IPS DF 6.9 (cell line): Measurements from ENCODE around the gene TUBGCP3.

Source experiments
- DNase-seq: peaks from one replicate; pipeline ENCODE4 v3.0.0-alpha.2; 2013; ENCODE audit warnings: low read depth, low spot score
- H3K27ac ChIP-seq: one replicate; pipeline ENCODE4 v1.5.1; 2013; ENCODE audit warnings: low read length, control low read depth
- H3K27me3 ChIP-seq: 2 replicates; pipeline ENCODE4 v1.6.1; 2013; ENCODE audit warnings: mild to moderate bottlenecking, low read length; ENCODE audit not compliant: control insufficient read depth, insufficient read depth
- H3K36me3 ChIP-seq: 2 replicates; pipeline ENCODE4 v1.6.1; 2013; ENCODE audit warnings: low read length; ENCODE audit not compliant: control insufficient read depth, insufficient read depth
- H3K4me1 ChIP-seq: 2 replicates; pipeline ENCODE4 v1.6.1; 2013; ENCODE audit warnings: low read length; ENCODE audit not compliant: control insufficient read depth, insufficient read depth
- H3K4me3 ChIP-seq: 2 replicates; pipeline ENCODE4 v1.5.1; 2013; ENCODE audit warnings: mild to moderate bottlenecking, low read length
- H3K9me3 ChIP-seq: 2 replicates; pipeline ENCODE4 v1.6.1; 2013; ENCODE audit warnings: low read length, inconsistent platforms; ENCODE audit not compliant: control insufficient read depth, insufficient read depth
- WGBS: extraction: QIAGEN DNeasy Blood & Tissue Kit; methylation state at CpG from one replicate; pipeline ENCODE4 v1.1.7; 2013; ENCODE audit warnings: mixed read lengths, missing lambda C conversion rate; ENCODE audit not compliant: insufficient read length, insufficient coverage; 5-methylcytosine and 5-hydroxymethylcytosine counted together

Gene TUBGCP3

GRCh38 chr13:112530861-112531260 is 57.1 kb downstream of the TUBGCP3 start:
- H3K4me1 ChIP-seq = no peaks in the 10 kb centered on the region
- no peak overlapping the region for H3K4me3 ChIP-seq
- H3K9me3 ChIP-seq = no peaks in the 10 kb centered on the region
- no peak for DNase-seq
- no CpG with 5 or more reads among the region's 2 CpGs for WGBS
- no peaks in the 10 kb centered on the region; the same call in 1 of the 2 replicates for H3K36me3 ChIP-seq
- H3K27ac ChIP-seq = no peak overlapping the region
- no peaks in the 10 kb centered on the region for H3K27me3 ChIP-seq

- WGBS = no CpG with 5 or more reads among the region's 8 CpGs
- DNase-seq = no peak
These were observed 58.7 kb downstream of the TUBGCP3 start for GRCh38 chr13:112529216-112529615.

GRCh38 chr13:112526146-112526853 is 61.7 kb downstream of the TUBGCP3 start:
- Histone ChIP-seq H3K4me1 (no peaks in the 10 kb centered on the region), H3K4me3 (no peak overlapping the region), H3K27ac (no peak overlapping the region), H3K9me3 (no peaks in the 10 kb centered on the region), H3K27me3 (no peaks in the 10 kb centered on the region), H3K36me3 (no peaks in the 10 kb centered on the region; the same call in 1 of the 2 replicates)
- DNase-seq = no peak
- 100% methylated on average over 8 of the region's 9 CpGs for WGBS

More at GRCh38 chr13:112529216-112529615, 58.7 kb downstream of the TUBGCP3 start:
- no peaks in the 10 kb centered on the region for H3K4me1 ChIP-seq
- H3K27me3 ChIP-seq = no peaks in the 10 kb centered on the region
- H3K4me3 ChIP-seq = no peak overlapping the region
- H3K9me3 ChIP-seq = no peaks in the 10 kb centered on the region
- H3K27ac ChIP-seq = no peak overlapping the region
- H3K36me3 ChIP-seq = no peaks in the 10 kb centered on the region; the same call in 1 of the 2 replicates

GRCh38 chr13:112525356-112525945 is 62.5 kb downstream of the TUBGCP3 start:
- no peak for DNase-seq
- Histone ChIP-seq H3K27me3 (no peaks in the 10 kb centered on the region), H3K4me3 (no peak overlapping the region), H3K36me3 (no peaks in the 10 kb centered on the region; the same call in 1 of the 2 replicates), H3K27ac (no peak overlapping the region), H3K9me3 (no peaks in the 10 kb centered on the region), H3K4me1 (no peaks in the 10 kb centered on the region)
- WGBS = no CpG with 5 or more reads among the region's 7 CpGs

- H3K9me3 ChIP-seq = no peaks in the 10 kb centered on the region
- no peaks in the 10 kb centered on the region for H3K4me1 ChIP-seq
- no peaks in the 10 kb centered on the region for H3K27me3 ChIP-seq
- WGBS = no CpG with 5 or more reads among the region's 5 CpGs
- no peak for DNase-seq
- no peak overlapping the region for H3K4me3 ChIP-seq
- H3K27ac ChIP-seq = no peak overlapping the region
- peaks cover 5% of the 10 kb centered on the region; the same call in 1 of the 2 replicates for H3K36me3 ChIP-seq
These were observed 65.4 kb downstream of the TUBGCP3 start for GRCh38 chr13:112522578-112522977.

- H3K36me3 ChIP-seq = peaks cover 5% of the 10 kb centered on the region; the same call in 1 of the 2 replicates
- H3K4me3 ChIP-seq = no peak overlapping the region
- no peak for DNase-seq
- H3K4me1 ChIP-seq = no peaks in the 10 kb centered on the region
- H3K27ac ChIP-seq = no peak overlapping the region
- no peaks in the 10 kb centered on the region for H3K9me3 ChIP-seq
- H3K27me3 ChIP-seq = no peaks in the 10 kb centered on the region
- no CpG with 5 or more reads among the region's 3 CpGs for WGBS
These were observed 66.8 kb downstream of the TUBGCP3 start for GRCh38 chr13:112521073-112521685.

- Histone ChIP-seq H3K4me1 (no peaks in the 10 kb centered on the region), H3K9me3 (no peaks in the 10 kb centered on the region), H3K27me3 (no peaks in the 10 kb centered on the region), H3K27ac (no peak overlapping the region), H3K4me3 (no peak overlapping the region), H3K36me3 (peaks cover 5% of the 10 kb centered on the region; the same call in 1 of the 2 replicates)
- DNase-seq = no peak
- WGBS = no CpG with 5 or more reads among the region's 20 CpGs
These were observed 68.4 kb downstream of the TUBGCP3 start for GRCh38 chr13:112519517-112520060.

- WGBS = no CpG with 5 or more reads among the region's 13 CpGs
- H3K4me3 ChIP-seq = no peak overlapping the region
- H3K36me3 ChIP-seq = peaks cover 5% of the 10 kb centered on the region; the same call in 1 of the 2 replicates
- no peaks in the 10 kb centered on the region for H3K27me3 ChIP-seq
- no peaks in the 10 kb centered on the region for H3K4me1 ChIP-seq
- no peaks in the 10 kb centered on the region for H3K9me3 ChIP-seq
- H3K27ac ChIP-seq = no peak overlapping the region
- no peak for DNase-seq
These were observed 71.7 kb downstream of the TUBGCP3 start for GRCh38 chr13:112516218-112516617.

GRCh38 chr13:112513761-112514160 is 74.2 kb downstream of the TUBGCP3 start:
- no peaks in the 10 kb centered on the region for H3K36me3 ChIP-seq
- no peaks in the 10 kb centered on the region for H3K9me3 ChIP-seq
- no peak overlapping the region for H3K27ac ChIP-seq
- WGBS = no CpG with 5 or more reads among the region's 6 CpGs
- no peaks in the 10 kb centered on the region for H3K27me3 ChIP-seq
- no peak overlapping the region for H3K4me3 ChIP-seq
- H3K4me1 ChIP-seq = no peaks in the 10 kb centered on the region
- DNase-seq = no peak

GRCh38 chr13:112510987-112511685 is 76.8 kb downstream of the TUBGCP3 start:
- no peaks in the 10 kb centered on the region for H3K27me3 ChIP-seq
- H3K9me3 ChIP-seq = no peaks in the 10 kb centered on the region
- no peaks in the 10 kb centered on the region for H3K4me1 ChIP-seq
- H3K36me3 ChIP-seq = no peaks in the 10 kb centered on the region
- H3K27ac ChIP-seq = no peak overlapping the region
- DNase-seq = no peak
- WGBS = no CpG with 5 or more reads among the region's 10 CpGs
- H3K4me3 ChIP-seq = no peak overlapping the region
